Keratinocyte (primary cell): ENCODE data around the gene PLA2G10.

Source experiments
- CTCF ChIP-seq, 3 experiments: IDR thresholded peaks in 1 of 3; conservative IDR thresholded peaks in 1 of 3; optimal IDR thresholded peaks in 1 of 3; 2 replicates in 2 of 3; 3 replicates in 1 of 3; pipeline versions ENCODE3 to v1.5.1; 2011; ENCODE audit warnings: low read length in 3 of 3, mild to moderate bottlenecking in 3 of 3, moderate library complexity in 2 of 3, control low read depth in 1 of 3, inconsistent platforms in 1 of 3; ENCODE audit not compliant: insufficient read depth in 2 of 3; ENCODE audit errors: extremely low read depth in 1 of 3
- EZH2 ChIP-seq: IDR thresholded peaks from one replicate; pipeline ENCODE4 v1.6.1; 2012; ENCODE audit warnings: inconsistent platforms, mild to moderate bottlenecking, low read length, moderate library complexity

- no peak for TF ChIP-seq CTCF (optimal IDR thresholded peaks at IDR 0.05 in 1 of 3, IDR thresholded peaks at IDR 0.05 in 1 of 3, conservative IDR thresholded peaks at IDR 0.05 in 1 of 3; ENCODE audit: extremely low read depth in 1 of 3, insufficient read depth in 2 of 3, low read length in 3 of 3)
- TF ChIP-seq EZH2 = no peak
These were observed 36.0 kb downstream of the PLA2G10 start for GRCh38 chr16:14658063-14658462.
